ENCODE results near the gene CLDN4.

- TF ChIP-seq CTCF (IDR thresholded peaks at IDR 0.05) (no peak), POLR2A (IDR thresholded peaks at IDR 0.05) (no peak), EP300 (IDR thresholded peaks at IDR 0.05) (no peak)
Measured at GRCh38 chr7:73869011-73869798, 38.4 kb downstream of the CLDN4 start.

All from stomach (tissue), 4 donors.